ENCODE results near the gene EFNA2. TPM values are rescaled to one million over a fixed set of nuclear protein-coding genes. Genes with fewer than 3 reads are reported as not detected.

EFNA2 gene
- total and polyA plus RNA-seq, 2 of the 8 experiments (the other 6 are each of a cell fraction or from before 2014, with no cell fraction given): 4.0 to 7.0 TPM

DNA sequence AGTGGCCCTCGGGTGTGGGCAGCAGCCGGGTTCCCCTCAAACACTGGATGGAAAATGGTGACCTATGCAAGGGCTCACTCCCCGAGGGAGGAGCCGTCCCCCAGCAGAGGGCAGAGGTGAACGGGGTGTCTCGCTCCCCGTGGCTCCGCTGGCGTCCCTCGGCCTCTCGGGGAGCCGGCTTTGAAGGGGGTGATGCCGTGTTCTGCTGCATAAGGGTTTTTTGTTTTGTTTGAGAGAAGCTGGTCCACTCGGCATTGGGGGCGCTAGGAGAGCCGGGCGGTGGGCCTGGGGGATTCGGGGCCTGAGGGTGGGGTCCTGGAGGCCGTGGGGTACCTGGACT, 4.0 kb downstream of the EFNA2 start (continued):
- TF ChIP-seq, protein P1, sequence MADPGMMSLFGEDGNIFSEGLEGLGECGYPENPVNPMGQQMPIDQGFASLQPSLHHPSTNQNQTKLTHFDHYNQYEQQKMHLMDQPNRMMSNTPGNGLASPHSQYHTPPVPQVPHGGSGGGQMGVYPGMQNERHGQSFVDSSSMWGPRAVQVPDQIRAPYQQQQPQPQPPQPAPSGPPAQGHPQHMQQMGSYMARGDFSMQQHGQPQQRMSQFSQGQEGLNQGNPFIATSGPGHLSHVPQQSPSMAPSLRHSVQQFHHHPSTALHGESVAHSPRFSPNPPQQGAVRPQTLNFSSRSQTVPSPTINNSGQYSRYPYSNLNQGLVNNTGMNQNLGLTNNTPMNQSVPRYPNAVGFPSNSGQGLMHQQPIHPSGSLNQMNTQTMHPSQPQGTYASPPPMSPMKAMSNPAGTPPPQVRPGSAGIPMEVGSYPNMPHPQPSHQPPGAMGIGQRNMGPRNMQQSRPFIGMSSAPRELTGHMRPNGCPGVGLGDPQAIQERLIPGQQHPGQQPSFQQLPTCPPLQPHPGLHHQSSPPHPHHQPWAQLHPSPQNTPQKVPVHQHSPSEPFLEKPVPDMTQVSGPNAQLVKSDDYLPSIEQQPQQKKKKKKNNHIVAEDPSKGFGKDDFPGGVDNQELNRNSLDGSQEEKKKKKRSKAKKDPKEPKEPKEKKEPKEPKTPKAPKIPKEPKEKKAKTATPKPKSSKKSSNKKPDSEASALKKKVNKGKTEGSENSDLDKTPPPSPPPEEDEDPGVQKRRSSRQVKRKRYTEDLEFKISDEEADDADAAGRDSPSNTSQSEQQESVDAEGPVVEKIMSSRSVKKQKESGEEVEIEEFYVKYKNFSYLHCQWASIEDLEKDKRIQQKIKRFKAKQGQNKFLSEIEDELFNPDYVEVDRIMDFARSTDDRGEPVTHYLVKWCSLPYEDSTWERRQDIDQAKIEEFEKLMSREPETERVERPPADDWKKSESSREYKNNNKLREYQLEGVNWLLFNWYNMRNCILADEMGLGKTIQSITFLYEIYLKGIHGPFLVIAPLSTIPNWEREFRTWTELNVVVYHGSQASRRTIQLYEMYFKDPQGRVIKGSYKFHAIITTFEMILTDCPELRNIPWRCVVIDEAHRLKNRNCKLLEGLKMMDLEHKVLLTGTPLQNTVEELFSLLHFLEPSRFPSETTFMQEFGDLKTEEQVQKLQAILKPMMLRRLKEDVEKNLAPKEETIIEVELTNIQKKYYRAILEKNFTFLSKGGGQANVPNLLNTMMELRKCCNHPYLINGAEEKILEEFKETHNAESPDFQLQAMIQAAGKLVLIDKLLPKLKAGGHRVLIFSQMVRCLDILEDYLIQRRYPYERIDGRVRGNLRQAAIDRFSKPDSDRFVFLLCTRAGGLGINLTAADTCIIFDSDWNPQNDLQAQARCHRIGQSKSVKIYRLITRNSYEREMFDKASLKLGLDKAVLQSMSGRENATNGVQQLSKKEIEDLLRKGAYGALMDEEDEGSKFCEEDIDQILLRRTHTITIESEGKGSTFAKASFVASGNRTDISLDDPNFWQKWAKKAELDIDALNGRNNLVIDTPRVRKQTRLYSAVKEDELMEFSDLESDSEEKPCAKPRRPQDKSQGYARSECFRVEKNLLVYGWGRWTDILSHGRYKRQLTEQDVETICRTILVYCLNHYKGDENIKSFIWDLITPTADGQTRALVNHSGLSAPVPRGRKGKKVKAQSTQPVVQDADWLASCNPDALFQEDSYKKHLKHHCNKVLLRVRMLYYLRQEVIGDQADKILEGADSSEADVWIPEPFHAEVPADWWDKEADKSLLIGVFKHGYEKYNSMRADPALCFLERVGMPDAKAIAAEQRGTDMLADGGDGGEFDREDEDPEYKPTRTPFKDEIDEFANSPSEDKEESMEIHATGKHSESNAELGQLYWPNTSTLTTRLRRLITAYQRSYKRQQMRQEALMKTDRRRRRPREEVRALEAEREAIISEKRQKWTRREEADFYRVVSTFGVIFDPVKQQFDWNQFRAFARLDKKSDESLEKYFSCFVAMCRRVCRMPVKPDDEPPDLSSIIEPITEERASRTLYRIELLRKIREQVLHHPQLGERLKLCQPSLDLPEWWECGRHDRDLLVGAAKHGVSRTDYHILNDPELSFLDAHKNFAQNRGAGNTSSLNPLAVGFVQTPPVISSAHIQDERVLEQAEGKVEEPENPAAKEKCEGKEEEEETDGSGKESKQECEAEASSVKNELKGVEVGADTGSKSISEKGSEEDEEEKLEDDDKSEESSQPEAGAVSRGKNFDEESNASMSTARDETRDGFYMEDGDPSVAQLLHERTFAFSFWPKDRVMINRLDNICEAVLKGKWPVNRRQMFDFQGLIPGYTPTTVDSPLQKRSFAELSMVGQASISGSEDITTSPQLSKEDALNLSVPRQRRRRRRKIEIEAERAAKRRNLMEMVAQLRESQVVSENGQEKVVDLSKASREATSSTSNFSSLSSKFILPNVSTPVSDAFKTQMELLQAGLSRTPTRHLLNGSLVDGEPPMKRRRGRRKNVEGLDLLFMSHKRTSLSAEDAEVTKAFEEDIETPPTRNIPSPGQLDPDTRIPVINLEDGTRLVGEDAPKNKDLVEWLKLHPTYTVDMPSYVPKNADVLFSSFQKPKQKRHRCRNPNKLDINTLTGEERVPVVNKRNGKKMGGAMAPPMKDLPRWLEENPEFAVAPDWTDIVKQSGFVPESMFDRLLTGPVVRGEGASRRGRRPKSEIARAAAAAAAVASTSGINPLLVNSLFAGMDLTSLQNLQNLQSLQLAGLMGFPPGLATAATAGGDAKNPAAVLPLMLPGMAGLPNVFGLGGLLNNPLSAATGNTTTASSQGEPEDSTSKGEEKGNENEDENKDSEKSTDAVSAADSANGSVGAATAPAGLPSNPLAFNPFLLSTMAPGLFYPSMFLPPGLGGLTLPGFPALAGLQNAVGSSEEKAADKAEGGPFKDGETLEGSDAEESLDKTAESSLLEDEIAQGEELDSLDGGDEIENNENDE (IDR thresholded peaks at IDR 0.05; ENCODE audit: insufficient replicate concordance, low read length): no peak
- no peak for TF ChIP-seq MAX (IDR thresholded peaks at IDR 0.05)
- TF ChIP-seq CTCF (IDR thresholded peaks at IDR 0.05; ENCODE audit: control extremely low read depth in 1 of 3, insufficient read depth in 1 of 3, low read depth in 1 of 3, low read length in 3 of 3): peak in 1 of 3 experiments; percentile 2; a peak in 1 of 4 replicates
- peak in 1 of 2 experiments; percentile 5; a peak in 1 of 4 replicates for TF ChIP-seq RAD21 (IDR thresholded peaks at IDR 0.05 in 1 of 2, conservative IDR thresholded peaks at IDR 0.05 in 1 of 2; ENCODE audit: low read depth in 2 of 2, low read length in 2 of 2)
- no peak for TF ChIP-seq RXRA (IDR thresholded peaks at IDR 0.05; ENCODE audit: insufficient read depth, low read depth, low read length)
- TF ChIP-seq POLR2AphosphoS5 (IDR thresholded peaks at IDR 0.05; ENCODE audit: low read depth, low read length): no peak
- TF ChIP-seq, protein P2, sequence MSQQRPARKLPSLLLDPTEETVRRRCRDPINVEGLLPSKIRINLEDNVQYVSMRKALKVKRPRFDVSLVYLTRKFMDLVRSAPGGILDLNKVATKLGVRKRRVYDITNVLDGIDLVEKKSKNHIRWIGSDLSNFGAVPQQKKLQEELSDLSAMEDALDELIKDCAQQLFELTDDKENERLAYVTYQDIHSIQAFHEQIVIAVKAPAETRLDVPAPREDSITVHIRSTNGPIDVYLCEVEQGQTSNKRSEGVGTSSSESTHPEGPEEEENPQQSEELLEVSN (IDR thresholded peaks at IDR 0.05): no peak
